ENCODE measurements around the gene ZNF860.

Gene ZNF860

DNA sequence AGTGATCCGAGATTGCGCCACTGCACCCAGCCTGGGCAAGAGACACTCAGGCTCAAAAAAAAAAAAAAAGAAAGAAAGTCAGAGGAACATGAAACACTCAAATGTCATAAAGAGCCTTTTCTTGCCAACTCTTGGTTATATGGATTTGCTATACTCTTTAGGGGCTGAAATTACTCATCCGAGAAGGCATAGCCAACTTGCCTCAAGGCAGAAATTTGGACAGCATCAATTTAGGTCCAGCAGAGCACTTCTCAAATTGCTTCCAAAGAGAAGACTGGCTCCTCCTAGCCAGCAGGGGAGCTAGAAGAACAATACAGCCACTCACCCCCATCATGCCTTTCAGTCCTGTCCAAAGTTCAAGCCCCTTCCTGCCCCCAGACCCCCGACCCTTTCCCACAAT lies 44.3 kb upstream of the ZNF860 start:
- TF ChIP-seq, protein P1, sequence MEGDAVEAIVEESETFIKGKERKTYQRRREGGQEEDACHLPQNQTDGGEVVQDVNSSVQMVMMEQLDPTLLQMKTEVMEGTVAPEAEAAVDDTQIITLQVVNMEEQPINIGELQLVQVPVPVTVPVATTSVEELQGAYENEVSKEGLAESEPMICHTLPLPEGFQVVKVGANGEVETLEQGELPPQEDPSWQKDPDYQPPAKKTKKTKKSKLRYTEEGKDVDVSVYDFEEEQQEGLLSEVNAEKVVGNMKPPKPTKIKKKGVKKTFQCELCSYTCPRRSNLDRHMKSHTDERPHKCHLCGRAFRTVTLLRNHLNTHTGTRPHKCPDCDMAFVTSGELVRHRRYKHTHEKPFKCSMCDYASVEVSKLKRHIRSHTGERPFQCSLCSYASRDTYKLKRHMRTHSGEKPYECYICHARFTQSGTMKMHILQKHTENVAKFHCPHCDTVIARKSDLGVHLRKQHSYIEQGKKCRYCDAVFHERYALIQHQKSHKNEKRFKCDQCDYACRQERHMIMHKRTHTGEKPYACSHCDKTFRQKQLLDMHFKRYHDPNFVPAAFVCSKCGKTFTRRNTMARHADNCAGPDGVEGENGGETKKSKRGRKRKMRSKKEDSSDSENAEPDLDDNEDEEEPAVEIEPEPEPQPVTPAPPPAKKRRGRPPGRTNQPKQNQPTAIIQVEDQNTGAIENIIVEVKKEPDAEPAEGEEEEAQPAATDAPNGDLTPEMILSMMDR (IDR thresholded peaks at IDR 0.05), result no peak
- Mint-ChIP-seq H3K4me3 (no peak overlapping the region), H3K27ac (no peak overlapping the region), H3K36me3 (ENCODE audit: low read depth) (no peaks in the 10 kb centered on the region), H3K9me3 (no peaks in the 10 kb centered on the region), H3K4me1 (peaks cover 40% of the 10 kb centered on the region), H3K27me3 (ENCODE audit: low read depth, poor library complexity) (no peaks in the 10 kb centered on the region)
- no peak for DNase-seq

DNA sequence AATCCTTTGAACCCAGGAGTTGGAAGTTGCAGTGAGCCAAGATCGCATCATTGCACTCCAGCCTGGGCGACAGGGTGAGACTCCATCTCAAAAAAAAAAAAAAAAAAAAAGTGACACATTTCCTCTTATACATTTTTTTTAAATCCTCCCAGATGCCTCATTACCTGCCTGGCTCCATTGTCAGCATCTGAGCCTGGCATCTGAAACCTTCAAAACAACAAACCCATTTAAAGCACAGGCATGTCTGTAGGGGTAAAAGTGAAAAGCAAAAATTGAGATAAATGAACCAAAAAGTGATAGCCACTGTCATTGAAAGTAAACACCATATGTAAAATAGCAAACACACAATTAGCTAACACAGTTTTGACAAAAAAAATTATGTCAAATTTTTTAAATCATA lies 39.1 kb upstream of the ZNF860 start:
- H3K4me1 Mint-ChIP-seq, result peaks cover 23% of the 10 kb centered on the region
- no peaks in the 10 kb centered on the region for H3K9me3 Mint-ChIP-seq
- H3K36me3 Mint-ChIP-seq (ENCODE audit: low read depth), result peaks cover 5% of the 10 kb centered on the region
- no peak overlapping the region for H3K27ac Mint-ChIP-seq
- H3K4me3 Mint-ChIP-seq, result no peak overlapping the region
- TF ChIP-seq, protein P1 (IDR thresholded peaks at IDR 0.05), result no peak
- no peaks in the 10 kb centered on the region for H3K27me3 Mint-ChIP-seq (ENCODE audit: low read depth, poor library complexity)
- no peak for DNase-seq

DNA sequence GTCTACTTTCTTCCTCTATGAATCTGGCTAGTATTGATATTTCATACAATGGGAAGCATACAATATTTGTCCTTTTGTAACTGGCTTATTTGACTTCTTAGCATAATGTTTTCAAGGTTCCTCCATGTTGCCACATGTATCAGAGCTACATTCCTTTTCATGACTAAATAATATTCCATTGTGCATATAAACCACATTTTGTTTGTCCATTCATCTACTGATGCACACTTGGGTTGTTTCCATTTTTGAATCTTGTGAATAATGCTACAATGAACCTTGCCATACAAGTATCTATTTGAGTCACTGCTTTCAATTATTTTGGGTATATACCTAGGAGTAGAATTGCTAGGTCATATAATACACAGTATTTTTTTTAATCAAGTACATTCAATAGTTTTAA lies 38.5 kb upstream of the ZNF860 start:
- Mint-ChIP-seq H3K36me3 (ENCODE audit: low read depth) (peaks cover 5% of the 10 kb centered on the region), H3K27ac (no peak overlapping the region)

DNA sequence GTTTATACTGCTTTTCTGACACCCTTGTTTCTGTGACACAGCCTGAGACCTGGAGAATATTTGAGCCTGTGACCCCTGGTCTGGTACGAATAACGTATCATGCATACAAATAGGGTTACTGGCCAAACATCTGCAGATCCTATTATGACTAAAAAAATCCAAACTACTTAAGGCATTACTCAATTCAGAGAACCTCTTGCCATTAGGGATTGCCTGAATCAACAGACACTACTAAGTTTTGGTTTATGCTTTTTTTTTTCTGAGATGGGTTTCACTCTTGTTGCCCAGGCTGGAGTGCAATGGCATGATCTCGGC lies 35.9 kb upstream of the ZNF860 start:
- Mint-ChIP-seq H3K27ac (peak overlapping the region; percentile 88), H3K27me3 (ENCODE audit: low read depth, poor library complexity) (no peaks in the 10 kb centered on the region), H3K4me1 (peaks cover 35% of the 10 kb centered on the region), H3K9me3 (peaks cover 9% of the 10 kb centered on the region), H3K36me3 (ENCODE audit: low read depth) (peaks cover 14% of the 10 kb centered on the region), H3K4me3 (peak overlapping the region; percentile 14)
- no peak for DNase-seq
- TF ChIP-seq, protein P1 (IDR thresholded peaks at IDR 0.05), result no peak

More for the DNA sequence above, 38.5 kb upstream of the ZNF860 start:
- Mint-ChIP-seq H3K27me3 (ENCODE audit: low read depth, poor library complexity) (no peaks in the 10 kb centered on the region), H3K4me1 (peaks cover 29% of the 10 kb centered on the region), H3K9me3 (no peaks in the 10 kb centered on the region), H3K4me3 (no peak overlapping the region)
- no peak for DNase-seq
- TF ChIP-seq, protein P1 (IDR thresholded peaks at IDR 0.05), result no peak

DNA sequence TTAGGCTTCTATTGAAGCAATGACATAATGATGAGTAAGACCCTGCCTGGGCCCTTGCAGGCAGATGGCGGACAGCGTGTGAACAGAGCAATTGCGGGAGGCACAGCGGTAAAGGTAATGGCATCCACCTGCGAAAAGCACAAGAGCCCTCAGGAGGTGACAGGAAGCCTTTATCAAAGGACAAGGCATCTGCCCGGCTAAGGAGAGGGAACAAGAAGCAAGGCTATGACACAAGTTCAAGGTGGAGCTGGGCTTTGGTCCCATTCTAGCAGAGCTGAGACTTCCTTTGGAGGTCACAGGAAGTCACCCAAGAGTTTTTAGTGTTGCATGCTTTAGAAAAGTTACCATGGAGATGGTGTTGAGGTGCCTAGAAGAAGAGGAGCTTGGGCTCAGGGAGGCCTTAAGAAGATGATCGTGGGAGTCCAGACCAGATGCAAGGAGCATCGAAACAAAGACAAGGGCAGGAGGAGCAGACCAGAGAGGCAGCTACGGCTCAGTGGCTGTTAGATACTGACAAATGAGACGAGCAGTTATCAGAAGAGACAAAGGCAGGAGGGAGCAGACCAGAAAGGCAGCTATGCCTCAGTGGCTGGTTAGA lies 35.0 kb upstream of the ZNF860 start:
- H3K4me3 Mint-ChIP-seq, result no peak overlapping the region
- H3K27ac Mint-ChIP-seq, result peak overlapping the region; percentile 37
- H3K27me3 Mint-ChIP-seq (ENCODE audit: low read depth, poor library complexity), result no peaks in the 10 kb centered on the region
- DNase-seq, result no peak
- H3K36me3 Mint-ChIP-seq (ENCODE audit: low read depth), result peaks cover 20% of the 10 kb centered on the region
- H3K9me3 Mint-ChIP-seq, result peaks cover 12% of the 10 kb centered on the region
- peaks cover 30% of the 10 kb centered on the region for H3K4me1 Mint-ChIP-seq
- TF ChIP-seq, protein P1 (IDR thresholded peaks at IDR 0.05), result no peak

DNA sequence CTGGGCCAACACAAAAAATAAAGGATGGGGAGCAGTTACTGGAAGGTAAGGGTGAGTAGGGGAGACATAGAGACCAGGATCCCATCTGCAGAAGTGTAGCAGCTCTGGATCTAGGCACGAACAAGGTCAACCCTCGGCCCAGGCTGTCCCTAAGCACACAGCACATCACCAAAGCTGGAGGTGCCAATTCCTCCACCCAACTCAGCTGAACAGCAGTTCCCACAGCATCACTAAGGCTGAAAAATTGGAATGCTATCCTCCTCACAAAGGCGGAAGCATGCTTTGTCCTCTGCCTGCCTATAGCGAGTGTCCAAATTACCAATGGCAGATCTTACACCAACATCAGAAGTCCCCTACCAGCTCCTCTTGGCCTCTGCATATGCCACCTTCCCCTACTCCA lies 34.4 kb upstream of the ZNF860 start:
- Mint-ChIP-seq H3K9me3 (peaks cover 16% of the 10 kb centered on the region), H3K27me3 (ENCODE audit: low read depth, poor library complexity) (no peaks in the 10 kb centered on the region), H3K4me3 (no peak overlapping the region), H3K4me1 (peaks cover 32% of the 10 kb centered on the region), H3K27ac (no peak overlapping the region), H3K36me3 (ENCODE audit: low read depth) (peaks cover 24% of the 10 kb centered on the region)
- TF ChIP-seq, protein P1 (IDR thresholded peaks at IDR 0.05), result no peak
- DNase-seq, result no peak

Data from nephron progenitor cell (in vitro differentiated cells).